Activated CD8-positive, alpha-beta memory T cell treated with anti-CD3 and anti-CD28 coated beads for 36 hours (primary cell): ENCODE results near the gene DNAJA3. TPM values are rescaled to one million over a fixed set of nuclear protein-coding genes. Genes with fewer than 3 reads are reported as not detected.

Experiments used
- CTCF ChIA-PET: fragments of 350-600 bp; sonication (Branson Sonifier 250); formaldehyde crosslinking; loops from one replicate; lab custom pipeline; 2021; ENCODE audit warnings: antibody characterized with exemption; lab: Charles Lee
- POLR2A ChIA-PET: fragments of 350-600 bp; sonication (Branson Sonifier 250); formaldehyde crosslinking; loops from one replicate; lab custom pipeline; 2021; ENCODE audit warnings: antibody characterized with exemption; lab: Charles Lee
- total RNA-seq, 2 experiments: library from RNA; stranded (reverse); gene quantifications; one replicate each; pipeline ENCODE4 v1.2.3, GENCODE V29; 2021

DNAJA3 gene
- total RNA-seq, 2 experiments from 2014 or later, result 109 to 111 TPM

DNA sequence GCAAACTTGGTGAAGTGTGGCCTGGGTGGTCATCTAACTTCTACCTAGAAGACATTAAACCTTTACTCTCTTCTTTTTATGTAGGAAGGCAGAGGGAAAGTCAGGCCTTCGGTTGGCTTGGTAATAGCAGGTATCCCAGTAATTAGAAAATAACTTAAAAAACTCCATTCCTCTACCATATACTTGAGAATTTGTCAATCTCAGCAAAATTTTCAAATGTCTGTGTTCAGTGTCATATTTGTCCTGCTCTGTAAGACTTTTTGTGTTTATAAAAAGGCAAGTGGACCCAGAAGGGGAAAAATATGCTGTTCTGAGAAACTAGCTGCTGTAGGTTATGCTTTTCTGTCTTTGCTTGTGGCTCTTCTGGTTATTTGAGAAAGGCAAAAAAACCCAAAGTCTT lies 56.3 kb downstream of the DNAJA3 start:
- ChIA-PET POLR2A (interaction anchor here (0.7 kb wide), 1 partner anchor 17 kb away, joined by 4 read pairs; no protein-coding TSS in a partner anchor), CTCF (no interaction called here)

DNA sequence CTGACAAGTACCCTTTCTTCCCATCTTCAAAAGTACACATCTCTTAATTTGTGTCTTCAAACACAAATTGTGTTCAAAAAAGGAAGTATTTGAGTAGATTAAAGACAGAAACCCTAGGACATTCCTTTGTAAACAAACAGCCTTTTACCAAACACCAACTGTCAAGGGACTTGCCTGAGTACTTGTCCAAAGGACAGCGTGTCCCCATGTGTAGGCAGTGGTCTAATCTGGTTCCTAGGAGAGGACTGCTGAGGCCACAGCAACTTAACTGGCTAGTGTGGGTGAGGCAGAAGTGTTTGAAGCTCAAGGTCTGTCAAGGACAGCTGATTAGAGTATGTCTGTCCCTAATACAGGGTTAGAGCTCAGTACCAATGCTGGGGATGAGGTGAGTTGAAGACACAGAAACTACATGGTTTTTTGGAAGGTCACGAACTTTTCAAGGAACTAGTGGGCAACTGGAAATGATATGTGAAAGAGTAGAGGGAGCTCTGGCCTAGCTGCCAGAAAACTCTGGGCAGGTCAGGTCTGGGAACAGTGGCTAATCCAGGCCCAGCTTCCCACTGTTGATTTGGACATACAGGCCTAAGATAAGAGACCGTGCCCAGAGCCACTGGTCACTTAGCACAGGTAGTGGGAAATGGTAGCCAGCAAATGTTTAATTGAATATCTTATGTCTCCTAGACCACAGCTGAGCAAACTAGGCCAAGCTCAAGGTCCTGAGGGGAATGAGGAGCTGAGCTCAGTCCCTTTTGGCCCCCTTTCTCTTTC lies 60.6 kb downstream of the DNAJA3 start:
- ChIA-PET CTCF (interaction anchor here (0.7 to 5.5 kb wide), 3 partner anchors 10 to 24 kb away, joined by 3 to 36 read pairs (median 3); partner anchors contain the start of genes HMOX2 and NMRAL1), POLR2A (interaction anchor here (1.3 kb wide), 1 partner anchor 10 kb away, joined by 3 read pairs; no protein-coding TSS in a partner anchor)

GRCh38 chr16:4487955-4488498 lies 62.4 kb downstream of the DNAJA3 start:
- ChIA-PET CTCF (interaction anchor here (0.6 to 5.5 kb wide), 3 partner anchors 12 to 78 kb away, joined by 3 to 36 read pairs (median 4); partner anchors contain the start of genes HMOX2 and NMRAL1), POLR2A (interaction anchor here (0.6 to 0.9 kb wide), 5 partner anchors 10 to 246 kb away, joined by 4 to 11 read pairs (median 7); partner anchors contain the start of gene SRL)

GRCh38 chr16:4488499-4488967 lies 62.9 kb downstream of the DNAJA3 start:
- POLR2A ChIA-PET, result interaction anchor here (0.6 to 0.7 kb wide), 3 partner anchors 11 to 247 kb away, joined by 4 to 11 read pairs (median 7); partner anchors contain the start of gene SRL
- CTCF ChIA-PET, result interaction anchor here (1.0 to 5.5 kb wide), 3 partner anchors 11 to 60 kb away, joined by 3 to 36 read pairs (median 4); partner anchors contain the start of genes HMOX2 and NMRAL1

- ChIA-PET POLR2A (interaction anchor here (0.5 to 1.9 kb wide), 3 partner anchors 10 to 24 kb away, joined by 3 to 4 read pairs (median 4); no protein-coding TSS in a partner anchor), CTCF (interaction anchor here (0.7 to 5.5 kb wide), 4 partner anchors 10 to 28 kb away, joined by 3 to 36 read pairs (median 3); partner anchors contain the start of genes HMOX2 and NMRAL1)
These were observed 63.4 kb downstream of the DNAJA3 start for GRCh38 chr16:4489030-4489429.

DNA sequence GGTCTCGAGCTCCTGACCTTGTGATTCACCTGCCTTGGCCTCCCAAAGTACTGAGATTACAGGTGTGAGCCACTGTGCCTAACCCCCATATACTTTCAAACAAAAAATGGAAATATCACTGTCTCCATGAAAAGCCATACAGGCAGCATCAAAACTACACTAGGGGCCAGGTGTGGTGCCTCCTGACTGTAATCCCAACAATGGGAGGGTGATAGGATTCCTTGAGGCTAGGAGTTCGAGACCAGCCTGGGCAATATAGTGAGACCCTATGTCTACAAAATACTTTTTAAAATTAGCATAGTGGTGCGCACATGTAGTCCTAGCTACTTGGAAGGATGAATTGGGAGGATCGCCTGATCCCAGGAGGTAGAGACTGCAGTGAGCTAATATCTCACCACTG lies 66.2 kb downstream of the DNAJA3 start:
- CTCF ChIA-PET, result no interaction called here
- POLR2A ChIA-PET, result interaction anchor here (1.1 kb wide), 1 partner anchor 13 kb away, joined by 3 read pairs; no protein-coding TSS in a partner anchor

DNA sequence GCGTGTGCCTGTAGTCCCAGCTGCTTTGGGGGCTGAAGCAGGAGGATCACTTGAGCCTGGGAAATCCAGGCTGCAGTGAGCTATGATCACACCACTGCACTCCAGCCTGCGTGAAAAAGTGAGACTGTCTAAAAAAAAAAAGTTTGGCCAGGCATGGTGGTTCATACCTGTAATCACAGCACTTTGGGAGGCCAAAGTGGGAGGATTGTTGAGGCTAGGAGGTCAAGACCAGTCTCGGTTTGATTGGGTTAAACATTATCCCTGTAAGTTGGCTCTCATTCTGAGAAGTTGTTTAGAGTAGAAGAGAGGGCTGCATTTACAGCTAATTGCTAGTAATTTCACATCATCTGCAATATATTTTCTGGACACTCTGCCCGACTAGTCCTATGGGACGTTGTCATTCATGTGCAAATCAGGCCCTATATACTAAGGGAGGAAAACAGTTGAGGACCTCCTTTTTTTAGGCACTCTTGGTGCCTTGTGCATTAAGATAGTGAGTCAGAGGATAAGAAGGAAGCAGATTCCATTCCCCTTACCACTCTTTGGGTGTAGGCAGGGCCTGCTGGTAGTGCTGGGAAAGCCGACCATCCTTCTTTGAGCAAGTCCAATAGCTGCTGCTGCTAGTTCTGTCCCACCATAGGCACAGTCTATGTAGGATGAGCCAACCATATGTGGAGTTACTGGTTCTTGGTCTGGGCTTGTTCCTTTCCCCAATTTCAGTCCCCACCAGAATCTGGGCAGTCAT lies 69.2 kb downstream of the DNAJA3 start:
- POLR2A ChIA-PET, result interaction anchor here (1.2 kb wide), 1 partner anchor 19 kb away, joined by 3 read pairs; the partner anchor contains the start of gene HMOX2
- CTCF ChIA-PET, result no interaction called here

DNA sequence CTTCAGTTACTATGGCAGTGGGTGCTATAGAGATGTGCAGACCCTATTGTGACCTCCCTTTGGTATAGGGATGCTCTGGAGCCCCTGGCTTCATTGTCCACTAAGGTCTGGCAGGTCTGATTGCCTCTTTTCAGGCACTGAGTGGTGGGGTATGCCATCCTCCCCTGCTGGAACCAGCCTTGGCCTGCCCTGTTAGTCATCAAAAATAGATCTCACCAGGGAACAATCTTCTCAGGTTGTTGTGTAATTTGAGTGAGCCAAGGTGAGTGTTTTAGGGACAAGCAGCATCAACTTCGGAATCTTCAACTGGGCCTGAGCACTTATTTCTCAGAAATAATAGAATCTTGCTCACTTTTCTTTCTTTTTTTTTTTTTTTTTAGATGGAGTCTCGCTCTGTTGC lies 70.1 kb downstream of the DNAJA3 start:
- ChIA-PET CTCF (interaction anchor here (0.9 kb wide), 1 partner anchor 9 kb away, joined by 4 read pairs; no protein-coding TSS in a partner anchor), POLR2A (no interaction called here)

GRCh38 chr16:4496305-4496704 lies 70.6 kb downstream of the DNAJA3 start:
- ChIA-PET CTCF (interaction anchor here (0.9 to 1.4 kb wide), 3 partner anchors 8 to 20 kb away, joined by 4 to 5 read pairs (median 5); partner anchors contain the start of gene HMOX2), POLR2A (no interaction called here)

DNA sequence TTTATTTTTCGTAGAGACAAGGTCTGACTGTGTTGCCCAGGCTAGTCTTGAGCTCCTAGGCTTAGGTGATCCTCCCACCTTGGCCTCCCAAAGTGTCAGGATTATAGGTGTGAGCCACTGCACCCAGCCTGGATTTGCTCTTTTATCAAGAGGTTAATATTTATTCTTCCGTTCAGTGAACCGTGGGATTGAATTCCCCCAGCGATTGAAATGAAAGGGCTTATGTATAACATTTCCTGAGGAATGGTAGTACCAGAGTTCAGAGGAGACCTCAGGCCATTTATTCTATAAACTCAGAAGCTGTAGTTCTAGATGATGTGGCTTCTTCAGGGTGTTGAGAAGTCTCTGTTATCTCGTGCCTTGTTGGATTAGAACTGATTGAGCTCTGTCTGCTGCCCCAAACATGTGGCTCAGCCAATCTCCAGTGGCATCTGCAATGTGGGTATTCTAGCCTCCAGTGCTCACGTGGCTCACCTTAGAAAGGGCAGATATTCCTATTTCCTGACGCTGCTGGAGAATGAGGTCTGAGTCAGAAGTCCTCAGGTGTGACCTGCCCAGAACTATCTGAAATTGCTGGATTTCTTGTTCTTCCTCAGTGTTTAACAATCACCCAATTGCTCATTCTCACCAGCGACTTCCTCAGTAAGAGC lies 73.0 kb downstream of the DNAJA3 start:
- POLR2A ChIA-PET, result interaction anchor here (1.3 kb wide), 1 partner anchor 9 kb away, joined by 4 read pairs; no protein-coding TSS in a partner anchor

GRCh38 chr16:4499196-4499555 lies 73.5 kb downstream of the DNAJA3 start:
- ChIA-PET POLR2A (interaction anchor here (0.5 to 1.3 kb wide), 2 partner anchors 9 to 47 kb away, joined by 4 to 12 read pairs; no protein-coding TSS in a partner anchor), CTCF (interaction anchor here (0.9 to 1.5 kb wide), 3 partner anchors 10 to 49 kb away, joined by 3 to 6 read pairs (median 3); no protein-coding TSS in a partner anchor)

More for the DNA sequence above, 73.0 kb downstream of the DNAJA3 start:
- CTCF ChIA-PET, result interaction anchor here (0.9 kb wide), 1 partner anchor 12 kb away, joined by 3 read pairs; no protein-coding TSS in a partner anchor

DNA sequence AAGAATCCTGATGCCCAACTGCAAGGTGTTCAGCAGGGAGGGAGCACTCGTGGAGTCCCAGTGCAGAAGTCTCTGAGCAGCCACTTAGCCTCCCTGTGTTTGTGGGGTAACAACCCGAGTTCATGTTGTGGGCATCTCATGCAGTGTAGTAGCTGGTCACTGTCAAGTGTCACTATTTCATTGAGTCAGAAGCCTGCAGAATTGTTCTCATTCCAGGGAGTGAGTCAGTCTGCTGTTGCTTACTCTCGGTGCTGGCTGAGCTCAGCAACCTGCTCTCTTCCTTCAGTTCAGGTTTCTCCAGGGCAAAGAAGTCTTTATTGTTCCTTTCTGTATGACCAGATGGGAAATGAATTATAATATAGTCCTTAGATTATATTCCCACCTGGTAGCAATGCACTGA lies 74.6 kb downstream of the DNAJA3 start:
- ChIA-PET CTCF (interaction anchor here (0.7 to 1.5 kb wide), 5 partner anchors 14 to 85 kb away, joined by 3 to 6 read pairs (median 3); partner anchors contain the start of gene HMOX2), POLR2A (no interaction called here)

DNA sequence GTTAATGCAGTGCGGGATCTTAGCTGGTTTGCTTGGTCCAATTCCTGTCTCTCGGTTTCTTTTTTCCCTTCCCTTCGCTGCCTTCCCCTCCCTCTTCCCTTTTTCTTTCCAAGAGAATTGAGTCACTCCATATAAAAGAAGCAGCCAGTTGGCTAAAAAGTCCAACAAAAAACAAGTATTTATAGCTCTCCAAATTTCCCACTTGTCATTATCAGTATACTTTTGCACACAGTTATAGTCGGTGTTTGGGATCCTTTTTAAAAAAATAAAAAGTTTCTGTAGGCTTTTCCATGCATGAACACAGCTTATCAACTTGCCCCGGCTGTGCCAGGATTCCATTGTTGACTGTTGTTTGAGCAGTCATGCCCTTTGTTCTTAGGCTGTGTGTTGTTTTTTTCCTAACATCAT lies 75.4 kb downstream of the DNAJA3 start:
- ChIA-PET CTCF (interaction anchor here (0.6 to 1.1 kb wide), 3 partner anchors 14 to 84 kb away, joined by 3 read pairs; no protein-coding TSS in a partner anchor), POLR2A (no interaction called here)

GRCh38 chr16:4505356-4506147 lies 79.9 kb downstream of the DNAJA3 start:
- ChIA-PET POLR2A (interaction anchor here (0.5 to 1.4 kb wide), 8 partner anchors 9 to 254 kb away, joined by 3 to 8 read pairs (median 3); partner anchors contain the start of genes HMOX2 and NMRAL1), CTCF (interaction anchor here (0.6 to 8.5 kb wide), 14 partner anchors 9 to 193 kb away, joined by 3 to 40 read pairs (median 5); partner anchors contain the start of genes CDIP1 and HMOX2)
